Measurements from ENCODE around the gene USP48.
"Not testable (repeated sequence)": the region's sequence is repeated elsewhere in the genome, so short reads cannot be mapped to it uniquely, and the experiment has no call there.

The USP48 gene

DNA sequence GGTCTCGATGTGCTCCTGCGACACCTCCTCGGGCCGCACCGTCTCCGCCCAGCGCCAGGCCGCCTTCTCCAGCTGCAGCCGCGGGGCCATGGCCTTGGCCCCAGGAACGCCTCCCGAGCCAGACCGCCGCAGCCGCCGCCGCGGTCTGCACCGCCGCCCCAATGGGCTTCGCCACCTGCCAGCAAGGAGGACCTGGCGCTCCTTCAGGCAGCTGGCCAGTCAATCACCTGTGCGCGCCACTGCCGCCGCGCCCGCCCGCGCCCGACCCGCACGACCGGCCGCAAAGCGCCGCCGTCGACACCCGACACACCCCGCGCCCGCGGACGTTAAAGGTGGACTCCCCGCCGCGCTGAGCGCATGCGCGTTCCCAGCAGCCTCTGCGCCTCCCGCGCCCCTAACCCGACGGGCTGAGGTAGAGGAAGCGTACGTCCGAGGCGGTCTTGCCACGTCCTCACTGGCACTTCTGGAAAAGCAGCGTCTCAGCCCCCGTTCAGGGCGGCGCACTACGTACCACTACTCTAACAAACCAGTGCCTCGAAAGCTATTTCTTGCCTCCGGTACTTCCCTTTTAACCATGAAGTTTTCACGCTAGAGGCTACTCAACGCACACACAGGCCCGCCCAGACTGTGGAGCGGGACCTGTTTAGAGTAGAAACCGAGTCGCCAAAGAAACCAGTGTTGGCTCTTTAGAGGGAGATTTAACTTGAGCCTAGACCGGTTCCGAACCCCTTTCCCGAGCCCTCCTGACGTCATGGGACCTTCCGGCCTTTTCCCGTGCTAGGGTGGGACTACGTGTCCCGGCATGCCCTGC lies at the start of gene USP48:
USP48 (minus strand) TSS at position 282 of the 811 bp plus-strand sequence; CDS start at position 90, 192 bp downstream.
- DNase-seq (ENCODE audit: low read depth in 2 of 2) = peak; percentile 91

DNA sequence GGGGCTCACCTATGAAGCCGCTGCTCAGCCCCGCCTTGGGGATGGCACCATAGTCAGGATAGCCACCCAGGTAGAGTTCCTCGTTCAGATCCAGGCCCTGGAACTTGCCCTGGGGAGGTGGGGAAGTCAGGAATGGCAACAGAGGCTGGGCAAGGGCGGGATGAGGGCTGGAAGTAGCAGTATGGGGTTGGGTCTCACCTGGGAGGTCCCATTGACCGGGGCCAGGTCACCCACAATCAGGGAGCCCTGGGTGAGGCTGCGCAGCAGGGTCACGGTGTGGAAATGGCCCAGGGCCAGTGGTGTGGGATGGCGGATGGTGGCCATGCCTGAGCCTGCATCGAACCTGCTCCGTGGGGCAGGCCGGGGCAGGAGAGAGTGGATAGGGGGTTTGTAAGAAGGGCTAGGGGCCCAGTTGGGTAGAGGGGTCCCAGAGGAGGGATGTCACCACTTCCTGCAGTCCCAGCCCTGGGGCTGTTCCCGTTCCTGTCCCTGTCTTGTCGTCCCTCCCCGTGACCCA lies 48.6 kb upstream of the USP48 start:
- no peak for DNase-seq (ENCODE audit: low read depth in 2 of 2)

DNA sequence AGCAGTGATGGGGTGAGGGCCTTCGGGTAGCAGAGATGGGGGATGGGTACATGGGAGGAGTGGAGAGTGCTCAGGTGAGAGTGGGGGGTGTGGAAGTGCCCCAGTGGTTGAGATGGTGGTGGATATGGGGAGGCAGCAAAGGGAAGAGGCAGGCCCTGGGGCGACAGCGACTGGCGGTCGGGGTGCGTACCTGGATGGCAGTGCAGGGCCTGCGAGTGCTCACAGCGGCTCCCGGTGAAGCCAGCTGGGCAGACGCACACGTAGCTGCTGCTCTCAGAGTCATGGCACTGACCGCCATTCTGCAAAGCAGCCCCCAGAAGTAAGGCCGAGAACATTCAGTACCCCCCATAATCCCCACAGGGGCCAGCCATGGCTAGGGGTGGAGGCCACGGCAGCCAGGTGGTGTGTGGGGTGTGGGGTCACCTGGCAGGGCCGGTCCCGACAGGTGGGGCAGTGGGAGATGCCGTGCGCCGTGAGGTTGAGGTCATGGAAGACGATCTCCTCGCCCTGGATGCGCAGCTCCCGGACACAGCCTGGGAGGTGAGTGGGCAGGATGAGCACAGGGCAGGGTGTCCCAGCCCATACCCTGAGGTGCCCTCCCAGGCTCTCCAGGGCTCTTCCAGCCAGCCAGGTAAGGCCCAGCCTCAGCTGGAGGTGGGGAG lies 48.0 kb upstream of the USP48 start:
- DNase-seq (ENCODE audit: low read depth in 2 of 2) = no peak

- DNase-seq (ENCODE audit: low read depth in 2 of 2) = no peak
These were observed 46.3 kb upstream of the USP48 start for GRCh38 chr1:21829294-21829693.

DNA sequence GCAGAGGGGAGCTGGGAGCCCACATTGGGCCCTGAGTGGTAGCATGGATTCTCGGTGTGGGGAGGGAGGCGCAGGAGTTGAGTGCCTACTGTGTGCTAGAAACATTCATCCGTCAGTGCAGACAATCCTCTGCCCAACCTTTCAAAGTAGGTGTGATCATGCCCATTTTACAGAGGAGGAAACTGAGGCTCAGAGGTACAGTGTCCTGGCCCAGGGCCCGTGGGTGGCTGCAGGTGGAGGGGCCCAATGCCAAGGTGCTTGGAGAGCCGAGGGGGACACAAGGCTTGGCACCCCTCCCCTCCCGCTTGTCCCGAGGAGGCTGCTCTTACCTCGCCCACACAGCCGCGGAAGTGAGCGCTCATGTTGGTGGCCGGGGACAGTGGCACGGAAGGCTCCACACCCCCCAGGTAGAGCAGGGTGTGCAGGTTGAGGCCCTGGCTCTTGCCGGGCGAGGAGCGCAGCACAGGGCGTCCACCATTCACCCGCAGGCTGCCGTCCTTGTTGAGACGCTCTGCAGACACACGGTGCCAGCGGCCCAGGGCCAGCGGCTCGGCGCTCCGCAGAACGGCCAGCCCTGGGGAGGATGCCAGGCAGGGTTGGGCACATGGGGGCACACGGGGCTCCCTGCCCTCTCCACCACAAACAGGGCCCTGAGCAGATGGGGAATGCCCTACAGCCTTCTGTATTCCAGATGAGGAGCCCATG lies 45.7 kb upstream of the USP48 start:
- DNase-seq (ENCODE audit: low read depth in 2 of 2) = no peak

GRCh38 chr1:21828075-21828474 lies 45.1 kb upstream of the USP48 start:
- DNase-seq (ENCODE audit: low read depth in 2 of 2) = no peak

DNA sequence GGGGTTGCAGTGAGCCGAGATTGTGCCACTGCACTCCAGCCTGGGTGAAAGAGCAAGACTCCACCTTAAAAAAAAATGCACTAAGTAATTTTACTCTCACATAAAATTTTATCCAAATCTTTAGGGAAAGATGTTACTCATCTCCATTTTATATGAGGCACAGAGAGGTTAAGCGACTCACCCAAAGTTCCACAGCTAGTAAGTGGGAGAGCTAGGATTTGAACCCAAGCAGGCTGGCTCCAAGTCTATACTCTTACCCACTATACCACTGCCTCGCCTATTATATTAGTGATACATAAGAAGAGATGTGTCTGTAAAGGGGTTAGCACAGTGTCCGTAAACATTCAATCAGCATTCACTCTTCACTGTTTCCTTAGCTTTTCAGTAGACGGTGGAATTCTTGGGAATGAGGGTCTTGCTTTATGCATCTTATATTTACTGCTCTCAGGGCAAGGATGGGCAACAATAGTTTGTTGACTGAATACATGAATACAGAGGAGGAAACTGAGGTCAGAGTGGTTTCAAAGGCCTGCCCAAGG lies 44.3 kb upstream of the USP48 start:
- no peak for DNase-seq (ENCODE audit: low read depth in 2 of 2)

GRCh38 chr1:21826694-21827093 lies 43.7 kb upstream of the USP48 start:
- DNase-seq (ENCODE audit: low read depth in 2 of 2) = not testable (repeated sequence)

GRCh38 chr1:21825393-21825792 lies 42.4 kb upstream of the USP48 start:
- DNase-seq (ENCODE audit: low read depth in 2 of 2) = no peak

DNA sequence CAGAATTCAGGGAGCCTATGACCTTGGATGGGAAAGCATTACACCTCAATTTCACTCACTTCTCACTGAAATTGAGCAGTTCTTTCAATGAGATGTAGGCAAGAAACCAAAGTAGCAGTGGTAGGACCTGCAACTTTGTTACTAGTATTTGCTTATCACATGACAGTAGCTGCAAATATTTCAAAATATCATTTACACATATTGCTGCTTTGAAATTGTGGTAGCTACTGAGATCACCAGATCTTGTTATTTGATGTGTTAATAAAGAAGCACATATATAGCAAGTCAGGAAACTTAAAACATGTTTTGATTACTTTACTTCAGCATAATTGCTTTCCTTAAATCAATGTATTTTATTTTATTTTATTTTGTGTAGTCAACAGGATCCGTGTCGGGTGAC lies 42.0 kb upstream of the USP48 start:
- no peak for DNase-seq (ENCODE audit: low read depth in 2 of 2)

GRCh38 chr1:21823980-21824702 lies 41.2 kb upstream of the USP48 start:
- no peak for DNase-seq (ENCODE audit: low read depth in 2 of 2)

DNA sequence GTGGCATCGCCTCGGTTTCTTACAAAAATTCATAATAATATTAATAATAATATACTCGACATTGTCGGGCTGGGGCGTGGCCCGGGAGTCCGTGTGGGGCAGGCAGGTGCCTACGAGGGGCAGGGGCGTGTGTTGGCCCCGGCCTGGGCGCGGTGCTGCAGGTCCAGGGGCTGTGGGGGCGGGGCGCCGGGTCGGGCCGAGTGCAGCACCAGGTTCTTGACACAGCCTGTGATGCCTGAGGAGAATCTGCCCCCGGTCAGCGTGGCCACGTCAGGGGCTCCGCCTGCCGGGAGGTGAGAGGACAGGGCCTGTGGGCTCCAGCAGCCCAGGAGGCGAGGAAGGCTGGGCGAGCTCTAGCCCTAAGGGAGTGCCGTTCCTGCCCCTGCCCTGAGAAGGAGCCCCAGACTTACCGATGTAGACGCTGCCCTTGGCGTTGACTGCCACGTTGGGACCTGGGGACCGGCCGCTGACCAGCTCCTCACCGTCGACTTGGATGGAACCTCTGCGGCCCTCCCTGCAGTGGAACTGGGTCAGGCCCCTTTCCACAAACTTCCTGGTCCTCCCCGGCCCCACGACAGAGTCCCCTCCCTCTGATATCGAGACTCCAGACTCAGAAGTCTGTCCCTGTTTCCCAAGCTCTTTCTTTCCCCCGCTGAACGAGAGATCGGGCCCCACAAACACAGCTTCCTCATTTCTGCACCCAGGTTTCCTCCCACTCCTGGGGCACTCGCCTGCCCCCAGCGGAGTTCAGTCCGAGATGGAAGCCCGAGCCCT lies 40.4 kb upstream of the USP48 start:
- DNase-seq (ENCODE audit: low read depth in 2 of 2) = no peak

DNA sequence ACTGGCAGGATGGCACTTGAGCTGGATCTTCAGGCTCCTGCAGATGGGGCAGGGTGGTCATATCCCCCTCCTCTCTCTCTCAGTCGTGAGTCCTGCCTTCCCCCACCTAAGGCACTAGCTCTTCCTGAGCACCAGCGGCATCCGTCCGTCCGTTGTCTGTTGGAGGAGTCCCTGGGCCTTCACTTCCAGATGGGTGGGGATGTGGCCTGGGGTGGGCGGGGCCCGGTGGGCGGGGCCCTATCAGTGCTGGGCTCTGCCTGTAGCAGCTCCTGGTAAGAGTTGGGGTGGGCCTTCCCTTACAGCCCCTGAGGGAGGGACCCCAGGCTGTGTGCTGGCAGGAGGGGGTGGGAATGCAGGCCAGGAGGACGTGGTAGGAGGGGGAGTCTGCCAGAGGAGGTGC lies 39.4 kb upstream of the USP48 start:
- no peak for DNase-seq (ENCODE audit: low read depth in 2 of 2)

DNA sequence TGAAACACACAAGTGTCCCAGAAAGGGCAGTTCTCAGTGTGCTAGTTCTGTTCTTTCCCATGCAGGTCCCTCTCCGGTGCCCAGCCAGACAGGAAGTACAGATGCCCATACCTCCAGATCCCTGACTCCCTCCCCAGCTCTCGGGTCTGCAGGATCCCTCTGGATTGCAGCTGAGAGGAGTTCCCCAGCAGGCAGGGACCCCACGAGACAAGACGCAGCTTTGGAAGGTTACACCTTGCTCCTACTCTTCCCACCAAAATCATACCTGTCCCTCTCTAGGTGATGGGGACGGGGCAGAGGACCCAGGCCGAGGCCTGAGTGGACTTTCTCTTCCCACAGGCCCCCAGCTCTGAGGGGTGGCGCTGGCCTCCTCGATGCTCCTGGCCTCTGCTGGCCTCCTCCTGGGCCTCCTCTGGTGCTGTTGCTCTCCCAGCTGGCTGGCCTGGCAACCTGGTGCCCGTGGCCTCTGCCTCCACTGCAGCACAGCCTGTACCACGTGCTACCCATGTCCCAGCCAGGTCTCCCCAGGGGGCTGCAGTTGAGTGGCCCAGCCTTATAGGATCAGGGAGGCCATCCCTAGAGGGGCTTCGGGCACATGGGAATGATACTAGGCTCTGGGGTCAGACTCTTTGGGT lies 38.6 kb upstream of the USP48 start:
- no peak for DNase-seq (ENCODE audit: low read depth in 2 of 2)

- DNase-seq (ENCODE audit: low read depth in 2 of 2) = no peak
These were observed 37.8 kb upstream of the USP48 start for GRCh38 chr1:21820597-21821232.

DNA sequence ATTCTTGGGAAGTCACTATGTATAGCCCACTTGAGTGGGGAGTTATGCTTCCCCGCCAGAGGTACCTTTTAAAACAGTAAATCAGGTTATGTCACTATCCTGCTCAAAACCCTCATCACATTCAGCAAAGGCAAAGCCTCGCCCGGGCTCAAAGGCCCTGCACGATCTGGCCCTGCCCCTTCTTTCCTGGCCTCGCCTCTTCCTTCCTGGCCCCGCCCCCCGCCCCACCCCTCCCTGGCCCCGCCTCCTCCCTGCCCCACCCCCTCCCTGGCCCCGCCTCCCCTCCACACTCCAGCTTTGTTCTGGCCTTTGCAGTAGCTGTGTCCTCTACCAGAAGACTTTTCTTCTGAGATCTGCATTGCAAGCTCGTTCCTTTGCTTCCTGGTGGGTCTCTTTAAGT lies 35.7 kb upstream of the USP48 start:
- DNase-seq (ENCODE audit: low read depth in 2 of 2) = no peak

GRCh38 chr1:21816602-21817302 lies 33.8 kb upstream of the USP48 start:
- DNase-seq (ENCODE audit: low read depth in 2 of 2) = no peak

DNA sequence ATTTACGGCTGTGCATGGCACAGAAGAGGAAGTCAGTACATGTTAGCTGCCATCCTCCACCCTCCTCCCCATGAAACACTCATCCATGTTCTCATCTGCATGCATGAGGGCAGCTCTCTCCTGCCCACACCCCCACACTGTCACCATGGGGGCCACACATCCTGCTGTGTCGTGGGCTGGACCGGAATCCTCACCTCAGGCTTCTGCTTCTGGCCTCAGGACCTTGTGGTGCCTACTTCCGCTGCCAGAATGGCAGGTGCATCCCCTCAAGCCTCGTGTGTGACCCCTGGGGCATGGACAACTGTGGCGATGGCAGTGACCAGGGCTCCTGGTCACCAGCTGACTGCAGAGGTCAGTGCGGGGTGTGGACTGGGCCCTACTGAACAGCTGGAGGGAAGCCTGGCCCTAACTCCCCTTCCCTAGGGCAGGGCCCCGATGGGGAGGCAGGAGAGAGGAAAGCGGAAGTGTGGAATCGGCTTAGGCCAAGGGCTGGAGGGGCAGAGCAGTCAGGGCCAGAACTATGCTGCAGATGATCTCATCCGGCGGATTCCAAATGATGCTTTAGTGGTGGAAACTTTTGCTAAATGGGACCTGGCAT lies 32.9 kb upstream of the USP48 start:
- DNase-seq (ENCODE audit: low read depth in 2 of 2) = no peak
